ENCODE measurements around the gene ASPSCR1. TPM values are rescaled to one million over a fixed set of nuclear protein-coding genes. Genes with fewer than 3 reads are reported as not detected.

ASPSCR1 gene
- total and polyA plus RNA-seq, 2 of the 13 experiments (the other 11 are each of a cell fraction or from before 2014, with no cell fraction given), result 274 to 314 TPM

- TF ChIP-seq ZNF646 (CRISPR knock-in tag; IDR thresholded peaks at IDR 0.05), result no peak
- TF ChIP-seq DNMT3B (CRISPR knock-in tag; conservative IDR thresholded peaks at IDR 0.05), result no peak
- TF ChIP-seq MEIS2 (CRISPR knock-in tag; IDR thresholded peaks at IDR 0.05), result peak; percentile 45; the same call in 1 of the 2 replicates
- no peak for TF ChIP-seq ZNF878 (CRISPR knock-in tag; IDR thresholded peaks at IDR 0.05)
- TF ChIP-seq SMYD3 (CRISPR knock-in tag; IDR thresholded peaks at IDR 0.05), result no peak
- TF ChIP-seq ZBTB42 (CRISPR knock-in tag; IDR thresholded peaks at IDR 0.05), result no peak
- no peak for TF ChIP-seq ZSCAN29 (CRISPR knock-in tag; conservative IDR thresholded peaks at IDR 0.05)
- TF ChIP-seq ZNF251 (CRISPR knock-in tag; IDR thresholded peaks at IDR 0.05), result 0 out of 2 replicates have a peak, but pooled peaks have one; percentile 44
- TF ChIP-seq THRA (CRISPR knock-in tag; IDR thresholded peaks at IDR 0.05; ENCODE audit: borderline replicate concordance), result no peak
- peak; percentile 56 for TF ChIP-seq MED1 (CRISPR knock-in tag; IDR thresholded peaks at IDR 0.05)
- no peak for TF ChIP-seq PRPF4 (IDR thresholded peaks at IDR 0.05; ENCODE audit: low read depth, low read length, poor library complexity, severe bottlenecking)
- peak; percentile 84 for TF ChIP-seq SKI (IDR thresholded peaks at IDR 0.05; ENCODE audit: partially characterized antibody)
- no peak for TF ChIP-seq MAFG (CRISPR knock-in tag; IDR thresholded peaks at IDR 0.05)
- peak; percentile 64; the same call in 1 of the 2 replicates for TF ChIP-seq RNF2 (conservative IDR thresholded peaks at IDR 0.05; ENCODE audit: low read depth)
- peak; percentile 54; the same call in 1 of the 2 replicates for TF ChIP-seq ZBTB2 (CRISPR knock-in tag; IDR thresholded peaks at IDR 0.05; ENCODE audit: low read depth)
- no peak for TF ChIP-seq CEBPB (IDR thresholded peaks at IDR 0.05; ENCODE audit: borderline replicate concordance, low read depth, low read length)
- no peak for TF ChIP-seq ZNF382 (CRISPR knock-in tag; IDR thresholded peaks at IDR 0.05; ENCODE audit: borderline replicate concordance)
- TF ChIP-seq NFE2 (CRISPR knock-in tag; IDR thresholded peaks at IDR 0.05), result no peak
- TF ChIP-seq SSRP1 (CRISPR knock-in tag; IDR thresholded peaks at IDR 0.05), result no peak; the same call in 1 of the 2 replicates
These were observed 17.9 kb upstream of the ASPSCR1 start (continued) for GRCh38 chr17:81959362-81960129.
